ENCODE measurements around the gene PARD3B.

Gene PARD3B

DNA sequence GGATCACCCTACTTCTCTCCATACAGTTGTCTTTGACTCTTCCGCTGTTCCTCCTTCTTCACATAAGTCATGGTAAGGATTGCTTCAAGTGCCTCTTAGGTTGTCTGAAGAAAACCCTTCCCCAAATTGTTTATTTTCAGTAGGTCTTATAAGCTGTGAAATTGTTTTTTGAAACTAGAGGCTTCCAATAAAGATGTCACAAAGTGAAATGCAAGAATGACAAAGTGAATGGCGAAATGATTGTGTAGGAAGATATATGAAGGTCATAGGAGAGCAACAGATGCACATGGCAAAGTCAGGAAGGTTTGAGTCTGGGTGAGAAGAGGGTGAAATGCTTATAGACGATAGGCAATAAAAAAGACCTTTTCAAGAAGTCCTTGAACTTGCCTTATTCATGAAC lies 548.8 kb downstream of the PARD3B start:
- intact Hi-C loops (cut with DNase I) = no loop called here
- DNase-seq = no peak

DNA sequence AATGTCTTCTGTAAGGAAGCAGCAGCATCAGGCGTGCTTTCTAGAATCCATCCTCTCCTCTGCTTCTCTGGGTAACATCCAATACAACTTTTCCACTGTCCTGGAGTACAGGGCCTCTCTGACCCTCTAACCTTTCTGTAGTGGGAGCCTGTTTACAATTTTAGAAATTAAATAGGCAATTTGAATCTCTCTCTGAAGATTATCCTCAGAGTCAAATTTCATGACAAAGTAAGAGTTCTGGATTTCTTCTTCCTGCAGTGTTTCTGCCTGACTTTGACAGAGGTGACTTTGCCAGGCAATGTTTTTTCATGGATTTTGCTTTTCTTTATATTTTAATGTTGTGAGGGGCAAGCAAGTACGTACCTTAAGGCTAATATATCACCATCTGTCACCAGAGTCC lies 558.4 kb downstream of the PARD3B start:
- intact Hi-C loops (cut with DNase I) = no loop called here
- no peak for DNase-seq

DNA sequence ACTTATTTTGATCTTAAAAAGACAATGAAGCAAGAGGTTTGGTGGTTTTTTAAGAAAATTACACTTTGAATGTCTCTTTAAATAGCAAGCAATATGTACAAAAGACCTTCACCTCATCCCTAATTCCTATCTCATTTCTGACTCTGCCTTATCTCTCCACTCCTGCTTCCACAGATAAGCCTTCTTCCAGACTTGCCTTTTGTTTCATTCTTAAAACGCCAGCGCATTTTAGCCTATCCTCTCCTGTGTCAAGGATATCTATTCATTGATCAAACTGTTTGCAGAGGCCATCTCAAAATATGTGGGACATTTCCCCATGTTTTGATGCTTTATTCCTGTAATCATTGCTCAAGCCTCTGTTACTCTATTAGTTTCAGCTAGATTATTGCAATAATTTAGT lies 562.5 kb downstream of the PARD3B start:
- no peak for DNase-seq
- intact Hi-C loops (cut with DNase I) = no loop called here

DNA sequence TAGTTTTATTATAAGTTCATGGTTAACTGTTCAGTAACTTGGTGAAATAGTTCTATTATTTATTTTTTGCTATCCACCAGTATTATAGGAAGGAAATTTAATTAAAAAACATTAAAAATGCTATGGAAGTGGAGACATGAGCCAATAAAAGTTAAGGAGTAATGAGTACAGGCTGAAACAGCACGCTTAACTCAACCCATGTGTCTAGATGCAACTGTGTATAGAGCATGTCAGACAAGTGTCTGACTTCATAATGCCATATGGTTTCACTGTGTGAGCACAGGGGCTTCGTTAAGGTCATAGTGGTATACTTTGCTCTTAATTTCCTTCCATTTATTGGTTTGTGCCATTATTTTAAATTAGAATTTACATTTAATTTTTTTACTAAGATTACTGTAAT lies 570.2 kb downstream of the PARD3B start:
- intact Hi-C loops (cut with DNase I) = no loop called here
- DNase-seq = no peak

DNA sequence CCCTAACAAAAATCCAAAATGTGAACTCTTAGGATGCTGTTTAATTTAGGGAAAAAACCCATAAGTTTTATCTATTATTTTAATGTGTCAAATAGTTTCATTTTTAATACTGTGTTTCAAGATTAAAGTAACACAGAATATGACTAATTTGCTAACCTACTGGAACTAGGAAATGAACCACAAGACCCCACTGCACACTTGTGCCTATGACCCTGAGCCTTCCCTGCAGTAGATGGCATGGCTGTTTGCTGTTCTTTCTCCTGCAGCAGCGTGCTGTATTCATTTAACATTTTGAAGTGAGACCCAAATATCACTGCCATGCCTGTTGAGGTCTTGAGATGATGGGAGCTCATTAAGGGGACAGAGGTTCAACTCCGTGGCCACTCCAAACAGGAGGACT lies 571.9 kb downstream of the PARD3B start:
- intact Hi-C loops (cut with DNase I) = no loop called here
- DNase-seq = no peak

DNA sequence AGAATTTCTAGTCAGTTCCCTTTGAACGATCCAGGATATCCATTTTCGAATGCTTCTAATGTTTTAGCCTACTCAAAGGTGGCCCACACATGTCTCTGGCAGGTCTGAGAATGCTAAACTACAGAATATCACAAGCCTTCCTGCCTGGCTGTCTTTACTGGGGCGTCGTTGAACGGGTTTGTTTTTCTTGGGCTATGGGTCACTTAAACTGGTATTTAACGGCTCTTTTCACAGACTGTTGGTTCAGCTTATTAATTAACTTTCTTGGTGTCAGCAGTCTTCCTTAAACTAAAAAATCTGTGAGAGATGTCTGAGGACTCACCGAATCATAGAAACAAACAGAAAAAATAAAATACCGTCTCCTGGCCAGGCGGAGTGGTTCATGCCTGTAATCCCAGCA lies 573.9 kb downstream of the PARD3B start:
- intact Hi-C loops (cut with DNase I) = no loop called here
- DNase-seq = no peak

DNA sequence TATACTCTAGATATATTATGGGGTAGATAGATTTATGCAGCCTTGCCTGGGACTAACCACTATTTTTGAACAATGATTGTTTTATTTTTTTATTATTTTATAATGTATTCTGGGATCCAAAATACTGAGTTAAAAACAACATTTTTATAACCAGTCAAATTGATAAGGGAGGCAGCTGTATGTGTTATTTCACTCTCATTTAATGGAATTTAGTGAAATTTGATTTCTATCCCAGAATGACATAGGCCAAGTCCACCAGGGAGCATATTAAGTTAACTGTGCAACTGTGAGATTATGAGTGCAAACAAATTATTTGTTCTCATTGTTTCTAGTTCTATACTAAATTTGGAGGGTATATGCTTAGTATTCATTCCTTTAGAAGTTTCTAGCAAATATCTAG lies 583.5 kb downstream of the PARD3B start:
- DNase-seq = no peak
- intact Hi-C loops (cut with DNase I) = no loop called here

DNA sequence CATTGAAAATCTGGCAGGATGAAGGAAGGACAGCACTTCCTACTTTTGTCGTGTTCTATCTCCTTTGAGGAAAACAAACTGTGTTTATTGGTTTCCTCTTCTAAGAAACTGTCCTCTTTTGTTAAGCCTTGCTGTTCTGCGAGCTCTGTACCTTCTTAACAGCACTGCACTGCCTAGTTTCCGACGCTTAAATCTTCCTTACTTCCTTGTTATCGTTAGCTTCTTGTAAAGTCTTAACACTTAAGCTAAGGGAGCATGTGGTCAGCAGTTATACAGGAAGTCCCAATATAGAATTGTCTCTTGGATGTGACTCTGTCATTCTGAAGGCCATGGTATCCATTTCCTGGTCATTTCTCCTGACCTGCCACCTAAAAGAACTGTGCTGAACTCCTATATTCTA lies 584.3 kb downstream of the PARD3B start:
- intact Hi-C loops (cut with DNase I) = no loop called here
- no peak for DNase-seq

DNA sequence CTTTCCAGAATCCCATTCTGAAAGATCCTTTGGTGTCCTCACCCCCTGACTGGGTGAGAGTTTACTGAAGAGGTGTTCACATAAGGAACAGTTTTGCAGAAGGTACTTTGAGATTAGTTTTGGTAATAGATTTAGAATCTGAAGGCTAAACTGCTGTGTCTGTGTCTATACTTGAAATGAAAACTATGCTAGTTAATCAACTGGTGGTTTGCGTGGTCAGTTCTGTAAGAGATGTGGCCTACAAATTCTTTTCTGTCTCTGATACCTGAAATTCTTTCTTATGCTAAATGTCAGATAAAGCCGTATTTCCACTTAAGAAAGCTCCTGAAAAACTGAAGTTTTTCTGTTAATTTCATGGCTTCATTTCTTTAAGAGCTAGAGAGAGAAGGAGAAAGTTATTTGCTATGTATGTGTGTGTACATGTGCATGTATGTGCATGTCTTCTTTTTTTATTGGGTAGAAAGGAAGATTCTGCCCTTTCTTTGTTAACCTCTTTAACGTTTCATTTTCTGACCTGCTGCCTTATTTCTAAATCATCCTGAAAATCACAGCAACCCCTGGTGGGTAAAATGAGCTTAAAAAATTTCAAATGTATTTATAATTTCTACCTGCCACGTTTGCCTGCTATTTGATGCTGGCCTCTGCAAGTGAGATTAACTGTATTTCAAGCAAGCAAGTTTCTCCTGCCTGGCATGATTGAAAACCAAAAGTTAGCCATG lies 585.0 kb downstream of the PARD3B start:
- intact Hi-C loops (cut with DNase I) = no loop called here
- DNase-seq = no peak

DNA sequence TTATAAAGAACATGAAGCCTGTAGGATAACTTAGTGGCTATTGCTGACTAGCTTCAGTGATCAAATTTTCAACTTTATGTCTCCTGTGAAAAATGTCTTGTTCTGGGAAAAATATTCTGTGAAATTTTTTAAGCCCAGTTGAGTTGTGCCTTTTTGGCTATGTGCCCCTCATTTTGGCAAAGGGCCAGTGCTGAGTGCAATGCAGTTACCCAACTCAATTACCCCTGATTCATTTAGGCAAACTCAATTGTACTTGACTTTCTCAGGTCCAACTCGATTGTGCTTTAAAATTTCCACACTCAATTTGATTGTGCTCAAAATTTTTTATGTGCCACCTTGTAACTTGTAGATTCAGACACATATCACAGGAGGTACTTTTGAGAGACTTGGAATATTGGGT lies 588.3 kb downstream of the PARD3B start:
- intact Hi-C loops (cut with DNase I) = no loop called here
- DNase-seq = peak in 13 of 42 donors; percentile 4 to 54 (median 17)

DNA sequence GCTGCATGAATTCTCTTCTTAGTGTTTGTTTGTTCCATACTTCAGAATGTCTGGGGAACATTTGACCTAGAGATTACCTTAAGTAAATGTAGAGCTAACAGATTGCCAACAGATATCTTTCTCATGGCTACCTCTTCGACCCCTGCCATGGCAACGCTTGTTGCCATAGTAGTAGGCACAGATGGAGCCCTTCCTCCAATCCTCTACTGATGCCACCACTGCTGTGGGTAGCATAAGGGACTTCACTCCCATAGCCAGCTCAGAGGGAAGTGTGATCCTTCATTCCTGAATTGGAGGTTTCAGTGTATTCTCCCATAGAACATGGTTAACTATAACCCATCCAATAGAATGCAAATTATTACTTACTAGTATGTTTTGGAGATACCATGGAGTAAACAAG lies 593.5 kb downstream of the PARD3B start:
- intact Hi-C loops (cut with DNase I) = no loop called here
- no peak for DNase-seq

DNA sequence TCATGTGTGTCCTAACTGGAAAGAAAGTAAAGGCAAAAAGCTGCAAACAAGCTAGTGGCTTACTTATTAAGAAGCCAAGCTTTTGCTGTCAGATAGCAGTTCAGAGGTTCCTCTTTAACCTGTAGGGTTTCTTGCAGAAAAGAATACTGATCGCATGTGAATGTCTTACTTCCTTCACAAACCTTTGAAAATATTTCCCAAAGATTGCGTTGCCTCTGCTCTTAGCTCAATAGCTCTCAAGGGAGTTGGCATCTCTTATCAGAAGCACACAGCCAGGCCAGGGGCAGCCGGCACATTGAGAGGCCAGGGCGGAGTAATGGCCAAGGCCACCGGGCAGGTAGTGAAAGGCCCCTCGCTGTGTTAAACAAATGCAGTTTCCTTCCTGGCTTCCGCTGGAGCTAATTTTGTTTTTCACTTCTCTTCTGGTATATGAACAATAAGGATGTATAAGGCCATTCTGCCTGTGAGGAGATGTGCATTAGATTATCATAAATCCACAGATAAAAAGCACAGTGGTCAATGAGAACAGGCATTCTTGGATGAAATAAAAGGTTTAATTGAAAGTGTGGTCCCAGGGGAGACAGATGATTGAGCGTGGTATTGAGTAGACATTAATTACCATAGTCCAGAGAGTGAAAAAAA lies 594.7 kb downstream of the PARD3B start:
- intact Hi-C loops (cut with DNase I) = no loop called here
- DNase-seq = no peak

DNA sequence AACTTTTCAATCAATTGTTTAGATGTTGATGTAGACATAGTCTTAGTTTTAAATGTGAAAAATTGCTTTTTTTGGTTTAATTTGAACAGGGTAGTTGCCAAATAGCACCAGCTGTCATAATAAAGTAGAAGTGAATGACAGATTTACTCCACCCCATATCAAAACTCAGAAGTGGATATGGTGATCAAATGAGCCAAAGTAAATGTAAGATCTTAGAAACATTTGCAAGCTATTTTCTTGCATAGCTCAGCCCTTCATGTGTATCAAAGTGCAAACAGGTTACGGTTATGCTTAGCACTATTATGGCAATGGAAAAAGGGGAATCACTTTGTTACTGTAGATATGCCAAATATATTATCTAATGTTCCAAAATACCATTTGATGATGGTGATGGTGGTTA lies 596.1 kb downstream of the PARD3B start:
- intact Hi-C loops (cut with DNase I) = no loop called here
- no peak for DNase-seq

DNA sequence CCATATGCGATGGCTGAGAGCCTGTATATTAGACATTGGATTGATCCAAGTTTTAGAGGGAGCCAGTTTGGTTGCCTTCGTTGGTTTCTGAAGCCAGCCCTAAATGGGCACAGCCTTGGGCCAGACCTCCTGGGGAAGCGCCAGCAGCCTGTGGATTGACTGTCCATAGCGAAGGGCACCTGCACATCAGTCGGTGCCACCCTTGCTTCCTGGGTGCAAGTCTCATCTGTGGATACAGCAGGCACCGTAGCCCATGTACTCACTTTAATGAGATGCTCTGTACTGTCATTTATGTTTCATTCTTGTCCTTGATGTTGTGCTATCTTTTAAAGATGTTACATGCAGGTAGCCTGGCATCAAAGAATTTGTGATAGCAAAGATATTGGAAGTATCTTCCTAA lies 600.6 kb downstream of the PARD3B start:
- intact Hi-C loops (cut with DNase I) = no loop called here
- DNase-seq = no peak

DNA sequence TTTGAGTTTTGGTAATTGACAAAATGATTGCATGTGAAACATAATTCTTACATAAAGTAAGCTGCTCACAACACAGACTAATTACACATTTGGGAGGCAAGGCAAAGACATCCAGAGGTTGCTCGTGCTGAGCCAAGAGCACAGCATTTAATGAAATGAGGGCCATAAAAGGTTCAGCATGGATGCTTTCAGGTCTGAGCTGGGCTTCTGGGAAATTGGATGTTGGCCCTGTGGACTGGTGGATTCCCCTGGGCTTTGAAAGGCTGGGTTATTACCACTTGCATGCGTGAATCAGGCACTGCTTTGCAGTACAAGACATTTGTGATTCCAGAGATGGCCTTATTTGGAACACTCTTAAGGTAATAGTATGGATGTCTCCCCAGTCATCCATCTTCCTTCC lies 603.5 kb downstream of the PARD3B start:
- DNase-seq = no peak
- intact Hi-C loops (cut with DNase I) = no loop called here

DNA sequence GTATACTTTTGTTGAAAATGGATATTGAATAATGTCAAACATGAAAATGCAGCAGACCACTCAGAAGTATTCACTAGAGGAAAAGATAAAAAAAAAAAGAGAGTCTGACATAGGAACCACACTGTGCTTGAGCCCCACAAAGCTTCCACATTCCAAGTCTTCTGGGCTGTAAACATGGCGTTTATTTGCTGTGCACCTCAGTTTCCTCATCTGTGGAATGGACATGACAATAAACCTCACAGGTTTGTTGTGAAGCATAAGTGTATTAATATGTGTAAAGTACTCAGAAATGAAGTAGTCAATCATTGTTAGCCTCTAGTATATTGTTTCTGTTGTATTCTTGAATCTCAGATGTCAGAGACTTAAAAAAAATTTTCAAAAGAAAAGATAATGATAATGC lies 611.2 kb downstream of the PARD3B start:
- intact Hi-C loops (cut with DNase I) = no loop called here

DNA sequence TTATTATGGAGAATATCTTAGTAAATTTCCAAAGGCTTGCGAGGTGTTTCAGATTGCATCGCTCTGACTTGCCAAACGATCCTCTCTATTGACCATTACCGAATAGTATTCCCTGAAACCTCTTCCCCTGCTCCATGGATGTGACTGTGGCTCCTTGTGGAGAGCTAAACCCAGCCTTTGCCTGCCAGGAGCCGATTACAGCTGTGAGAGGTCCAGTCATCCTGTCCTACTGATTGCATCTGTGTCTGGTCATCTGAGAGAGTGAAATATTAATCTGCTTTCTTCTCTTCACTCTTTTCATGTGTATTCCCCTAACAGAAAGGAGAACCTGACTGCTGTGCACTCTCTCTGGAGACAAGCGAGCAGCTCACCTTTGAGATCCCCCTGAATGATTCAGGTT lies 613.1 kb downstream of the PARD3B start:
- intact Hi-C loops (cut with DNase I) = no loop called here

More for the DNA sequence above, 611.2 kb downstream of the PARD3B start:
- DNase-seq = no peak

DNA sequence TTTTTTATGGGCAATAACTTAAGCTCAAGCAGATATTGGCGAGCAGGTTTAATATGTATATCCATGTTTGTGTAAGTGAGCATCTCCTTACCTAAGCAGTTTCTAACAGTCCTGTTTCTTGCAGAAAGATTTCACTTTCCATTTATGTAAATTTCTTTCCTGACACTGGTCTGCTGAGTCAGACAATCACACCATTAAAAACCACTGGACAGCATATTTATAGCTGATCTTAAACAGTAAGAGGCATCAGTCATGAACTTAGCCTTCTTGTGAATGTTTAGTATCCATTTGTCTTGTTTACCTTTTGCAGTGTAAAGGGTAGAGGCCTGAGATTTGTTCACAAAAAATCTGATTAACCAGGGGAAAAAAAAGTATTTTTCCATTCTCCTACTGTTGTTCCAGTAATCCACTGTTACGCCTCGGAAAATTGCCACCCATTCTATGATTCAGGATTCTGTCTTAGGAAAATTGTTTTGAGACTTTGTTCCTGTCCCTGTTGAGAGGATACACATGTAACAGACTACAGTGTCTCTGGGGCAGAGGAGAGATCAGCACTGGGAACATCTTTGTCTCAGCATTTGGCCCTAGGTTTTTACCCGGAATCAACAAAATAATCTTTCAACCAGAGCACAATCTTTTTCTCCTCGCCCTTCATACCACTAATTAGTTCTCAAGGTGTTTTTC lies 616.0 kb downstream of the PARD3B start:
- no peak for DNase-seq
- intact Hi-C loops (cut with DNase I) = no loop called here

More for the DNA sequence above, 613.1 kb downstream of the PARD3B start:
- no peak for DNase-seq

DNA sequence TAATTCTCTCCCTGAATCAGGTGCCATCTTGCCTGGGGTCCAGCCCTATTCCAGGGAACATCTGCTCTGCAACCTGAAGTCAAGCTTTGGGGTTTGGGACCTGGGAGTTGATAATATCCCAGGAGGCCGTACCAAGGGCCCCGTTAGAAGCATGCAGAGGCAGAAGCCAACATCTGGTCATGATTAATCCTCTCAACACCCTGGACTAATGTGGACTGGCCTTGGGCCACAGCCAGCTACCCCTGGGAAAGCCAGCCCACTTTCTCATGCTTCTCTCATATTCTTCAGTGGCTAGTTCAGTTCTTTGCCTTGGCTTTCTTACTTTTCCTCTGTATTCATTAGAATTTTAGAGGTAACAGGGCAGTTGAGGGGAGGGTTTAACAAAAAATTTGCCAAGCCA lies 621.5 kb downstream of the PARD3B start:
- intact Hi-C loops (cut with DNase I) = no loop called here
- DNase-seq = no peak

DNA sequence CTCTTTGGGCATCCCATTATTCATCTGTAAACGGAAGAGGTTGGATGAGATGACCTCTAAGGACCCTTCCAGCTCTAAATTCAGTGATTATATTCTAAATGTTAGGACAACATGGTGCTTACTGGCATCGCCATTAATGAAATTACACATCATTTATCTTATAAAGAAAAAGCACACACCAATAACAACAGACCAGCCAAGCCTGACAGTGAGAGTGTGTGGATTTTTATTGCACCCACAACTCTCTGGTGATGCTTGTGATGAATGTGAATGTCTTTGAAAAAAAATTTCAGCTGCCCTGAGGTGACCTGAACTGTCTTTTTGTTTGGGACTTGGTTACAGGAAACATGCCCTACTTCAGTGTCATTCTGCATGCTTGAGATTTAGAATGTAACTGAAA lies 623.7 kb downstream of the PARD3B start:
- intact Hi-C loops (cut with DNase I) = no loop called here
- no peak for DNase-seq

DNA sequence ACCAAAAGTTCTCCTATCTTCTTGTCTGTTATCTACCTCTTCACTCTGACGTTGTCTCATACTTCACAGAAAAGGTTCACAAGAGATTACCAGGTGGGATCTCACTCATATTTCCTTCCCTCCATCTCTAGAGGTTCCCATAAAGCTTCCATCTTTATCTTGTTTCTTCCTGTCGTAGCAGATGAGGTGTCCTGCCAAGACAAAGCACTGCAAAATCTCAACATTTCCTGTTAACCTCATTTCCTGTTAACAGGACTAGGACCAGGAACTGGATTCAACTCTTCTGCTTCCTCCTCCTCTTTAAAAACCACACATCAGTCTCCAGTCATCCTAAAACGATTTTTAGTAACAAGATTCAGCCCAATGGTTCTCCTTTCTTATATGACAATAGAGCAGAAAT lies 624.2 kb downstream of the PARD3B start:
- intact Hi-C loops (cut with DNase I) = no loop called here
- DNase-seq = no peak

All from head of caudate nucleus (tissue), 42 donors.